ENCODE results near the gene C2CD2L. TPM values are rescaled to one million over a fixed set of nuclear protein-coding genes. Genes with fewer than 3 reads are reported as not detected.

Gene C2CD2L
- total and polyA plus RNA-seq, 2 of the 4 experiments (the other 2 are of a cell fraction): 2.2 to 8.7 TPM

GRCh38 chr11:119087747-119088241 lies 19.4 kb upstream of the C2CD2L start:
- peaks cover 30 to 49% of the 10 kb centered on the region in 2 experiments; a peak in 3 of 4 replicates for H3K79me1 ChIP-seq (ENCODE audit: low read depth in 1 of 2, low read length in 2 of 2)
- no peak overlapping the region for H2BK15ac ChIP-seq (ENCODE audit: low read depth, low read length)
- H3K56ac ChIP-seq (ENCODE audit: extremely low read depth, insufficient read depth, low read length): no peak overlapping the region
- H4K5ac ChIP-seq (ENCODE audit: low read depth, low read length): no peak overlapping the region
- H4K20me1 ChIP-seq (ENCODE audit: insufficient read depth, low read length): peaks cover 11% of the 10 kb centered on the region
- H3K23ac ChIP-seq (ENCODE audit: low read depth, low read length): peak overlapping the region; percentile 28; the same call in 1 of the 2 replicates
- TF ChIP-seq ELK1 (IDR thresholded peaks at IDR 0.05; ENCODE audit: borderline replicate concordance, low read depth, low read length): no peak
- TF ChIP-seq CEBPB (IDR thresholded peaks at IDR 0.05; ENCODE audit: low read depth, low read length): no peak
- no peak for TF ChIP-seq CHD1 (IDR thresholded peaks at IDR 0.05; ENCODE audit: low read depth, low read length)
- no peak for TF ChIP-seq NFE2L2 (IDR thresholded peaks at IDR 0.05; ENCODE audit: low read depth, low read length)
- no peak for TF ChIP-seq BHLHE40 (IDR thresholded peaks at IDR 0.05; ENCODE audit: low read depth, low read length)
- TF ChIP-seq SMC3 (IDR thresholded peaks at IDR 0.05; ENCODE audit: low read depth, low read length): no peak
- TF ChIP-seq MAFK (IDR thresholded peaks at IDR 0.05; ENCODE audit: low read depth, low read length): no peak
- TF ChIP-seq, protein P1, sequence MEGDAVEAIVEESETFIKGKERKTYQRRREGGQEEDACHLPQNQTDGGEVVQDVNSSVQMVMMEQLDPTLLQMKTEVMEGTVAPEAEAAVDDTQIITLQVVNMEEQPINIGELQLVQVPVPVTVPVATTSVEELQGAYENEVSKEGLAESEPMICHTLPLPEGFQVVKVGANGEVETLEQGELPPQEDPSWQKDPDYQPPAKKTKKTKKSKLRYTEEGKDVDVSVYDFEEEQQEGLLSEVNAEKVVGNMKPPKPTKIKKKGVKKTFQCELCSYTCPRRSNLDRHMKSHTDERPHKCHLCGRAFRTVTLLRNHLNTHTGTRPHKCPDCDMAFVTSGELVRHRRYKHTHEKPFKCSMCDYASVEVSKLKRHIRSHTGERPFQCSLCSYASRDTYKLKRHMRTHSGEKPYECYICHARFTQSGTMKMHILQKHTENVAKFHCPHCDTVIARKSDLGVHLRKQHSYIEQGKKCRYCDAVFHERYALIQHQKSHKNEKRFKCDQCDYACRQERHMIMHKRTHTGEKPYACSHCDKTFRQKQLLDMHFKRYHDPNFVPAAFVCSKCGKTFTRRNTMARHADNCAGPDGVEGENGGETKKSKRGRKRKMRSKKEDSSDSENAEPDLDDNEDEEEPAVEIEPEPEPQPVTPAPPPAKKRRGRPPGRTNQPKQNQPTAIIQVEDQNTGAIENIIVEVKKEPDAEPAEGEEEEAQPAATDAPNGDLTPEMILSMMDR (conservative IDR thresholded peaks at IDR 0.05; ENCODE audit: low read depth, low read length): no peak
- no peak for TF ChIP-seq MAZ (IDR thresholded peaks at IDR 0.05; ENCODE audit: borderline replicate concordance, low read depth, low read length)
- ChIA-PET CTCF (interaction anchor here (0.6 kb wide), 1 partner anchor 712 kb away, joined by 4 read pairs; no protein-coding TSS in a partner anchor), POLR2A (ENCODE audit: unreplicated experiment) (no interaction called here)
- no peaks in the 10 kb centered on the region for H3K27me3 ChIP-seq (ENCODE audit: control insufficient read depth, insufficient read depth, low read length)
- H4K91ac ChIP-seq (ENCODE audit: insufficient read depth, low read depth, low read length): no peak overlapping the region
- peak overlapping the region; percentile 73 for H2AK9ac ChIP-seq (replicated peaks; ENCODE audit: low read depth, low read length, poor library complexity)
- H4K8ac ChIP-seq (ENCODE audit: low read depth in 2 of 2, low read length in 2 of 2): no peak overlapping the region
- DNase-seq: no peak
- in situ Hi-C loops (cut with MboI; ENCODE audit: low sequenced_read_pairs): no loop called here
- H2BK5ac ChIP-seq (ENCODE audit: low read depth, low read length, poor library complexity, severe bottlenecking): no peak overlapping the region
- no peak overlapping the region for H2BK120ac ChIP-seq (ENCODE audit: low read depth, low read length)
- BruUV-seq (replicated peaks): no TSS peak
- H3K4me1 ChIP-seq (ENCODE audit: control insufficient read depth, insufficient read depth, low read length): peaks cover 13% of the 10 kb centered on the region
- intact Hi-C loops (cut with micrococcal nuclease): no loop called here
- no peak overlapping the region; the same call in 1 of the 2 replicates for H2AK5ac ChIP-seq (ENCODE audit: low read depth, low read length)
- no peak for ATAC-seq (ENCODE audit: low read depth)
- dilution Hi-C loops (cut with HindIII; ENCODE audit: low sequenced_read_pairs, unreplicated experiment): no loop called here
- no peak overlapping the region for H3K18ac ChIP-seq (ENCODE audit: low read depth, low read length)
- no CpG with 5 or more reads among the region's 2 CpGs for WGBS, 2 experiments (ENCODE audit: extremely low coverage in 2 of 2, insufficient read length in 1 of 2)
- H3K27ac ChIP-seq (ENCODE audit: insufficient read depth, low read length): no peak overlapping the region
- H3K9ac ChIP-seq (ENCODE audit: low read depth, low read length): no peak overlapping the region
- no peak overlapping the region for H3K14ac ChIP-seq (replicated peaks; ENCODE audit: low read depth, low read length)
- no peak overlapping the region for H3K4me3 ChIP-seq (ENCODE audit: insufficient read depth, low read depth, low read length)
- H3K4ac ChIP-seq (ENCODE audit: low read depth, low read length): no peak overlapping the region
- H3K9me1 ChIP-seq (ENCODE audit: insufficient read depth, low read length): peaks cover 18% of the 10 kb centered on the region; the same call in 1 of the 2 replicates
- H3K9me3 ChIP-seq (ENCODE audit: control insufficient read depth, insufficient read depth, low read length): no peaks in the 10 kb centered on the region
- no peak overlapping the region for H3K4me2 ChIP-seq (ENCODE audit: low read depth, low read length)
- H3K36me3 ChIP-seq (ENCODE audit: control insufficient read depth, insufficient read depth, low read length): peaks cover 11% of the 10 kb centered on the region
- H2BK20ac ChIP-seq (ENCODE audit: low read depth, low read length): no peak overlapping the region
- peak overlapping the region; percentile 27 for H2AFZ ChIP-seq (replicated peaks; ENCODE audit: low read length, poor library complexity)
